OCI-LY1 (cell line): ENCODE results near the gene ALCAM.

ENCODE experiments used
- CTCF ChIP-seq: fragments of 200-600 bp; sonication (generic), shearing (Covaris generic); IDR thresholded peaks from 2 replicates; pipeline ENCODE4 v1.5.1; 2017; ENCODE audit warnings: mild to moderate bottlenecking, antibody characterized with exemption, low read length, moderate library complexity, mixed read lengths
- EZH2 ChIP-seq: fragments of 200-600 bp; sonication (generic), shearing (Covaris generic); IDR thresholded peaks from 2 replicates; pipeline ENCODE4 v1.8.0; 2017; ENCODE audit warnings: borderline replicate concordance, mixed run types, mild to moderate bottlenecking, antibody characterized with exemption, low read length, moderate library complexity, mixed read lengths

- TF ChIP-seq CTCF (no peak), EZH2 (no peak)
These were observed 14.9 kb upstream of the ALCAM start for GRCh38 chr3:105351821-105352220.
